H1 (cell line): ENCODE data around the gene ACSF3. TPM values are rescaled to one million over a fixed set of nuclear protein-coding genes. Genes with fewer than 3 reads are reported as not detected.

Experiments
- CTCF ChIA-PET: fragments of 300-600 bp; sonication (Branson Sonifier 250); formaldehyde crosslinking; loops from one replicate; lab custom pipeline; 2021; ENCODE audit not compliant: partially characterized antibody; lab: Charles Lee
- POLR2A ChIA-PET: fragments of 300-600 bp; sonication (Branson Sonifier 250); formaldehyde crosslinking; loops from one replicate; lab custom pipeline; 2021; ENCODE audit warnings: inconsistent platforms; ENCODE audit not compliant: partially characterized antibody; lab: Charles Lee
- DNase-seq, 2 experiments: peaks; one replicate each; pipeline versions ENCODE4 v3.0.0 to v3.0.0-alpha.2; 2010 to 2022; ENCODE audit warnings: low spot score in 2 of 2, low read depth in 1 of 2, mixed read lengths in 1 of 2
- FAIRE-seq: peaks from 2 replicates; lab custom pipeline; 2011; peaks lifted over from hg19 to GRCh38; lab: Jason Lieb, UNC
- H2AFZ ChIP-seq: 2 replicates; pipeline ENCODE4 v1.8.1; 2012; ENCODE audit warnings: low read length, inconsistent platforms
- H2AK5ac ChIP-seq: 2 replicates; pipeline ENCODE4 v1.6.1; 2013; ENCODE audit warnings: low read depth, low read length
- H2BK120ac ChIP-seq: replicated peaks from 2 replicates; pipeline ENCODE3; 2013; ENCODE audit warnings: low read depth, low read length, inconsistent platforms
- H2BK12ac ChIP-seq: 2 replicates; pipeline ENCODE4 v1.6.1; 2013; ENCODE audit warnings: low read depth, low read length
- H2BK15ac ChIP-seq: 2 replicates; pipeline ENCODE4 v1.6.1; 2013; ENCODE audit warnings: low read length
- H2BK20ac ChIP-seq: 2 replicates; pipeline ENCODE4 v1.6.1; 2013; ENCODE audit warnings: low read length
- H2BK5ac ChIP-seq: 2 replicates; pipeline ENCODE4 v1.6.1; 2013; ENCODE audit warnings: low read depth, low read length
- H3K14ac ChIP-seq: 2 replicates; pipeline ENCODE4 v1.6.1; 2013; ENCODE audit warnings: inconsistent platforms; ENCODE audit not compliant: insufficient read length
- H3K18ac ChIP-seq: 2 replicates; pipeline ENCODE4 v1.6.1; 2013; ENCODE audit warnings: low read length; ENCODE audit errors: extremely low read depth
- H3K23ac ChIP-seq: 2 replicates; pipeline ENCODE4 v1.6.1; 2013; ENCODE audit warnings: inconsistent platforms; ENCODE audit not compliant: insufficient read length
- H3K23me2 ChIP-seq: 2 replicates; pipeline ENCODE4 v1.6.1; 2013; ENCODE audit warnings: low read depth, low read length
- H3K27ac ChIP-seq: 2 replicates; pipeline ENCODE4 v1.6.1; 2011; ENCODE audit warnings: low read depth, low read length, inconsistent platforms
- H3K27me3 ChIP-seq, 4 experiments: replicated peaks in 1 of 4; 1 replicate in 1 of 4; 2 replicates in 3 of 4; pipeline versions ENCODE4 v1.6.1 to v1.8.1; 2011 to 2013; ENCODE audit warnings: low read length in 3 of 4, mild to moderate bottlenecking in 3 of 4, inconsistent platforms in 2 of 4, mixed read lengths in 2 of 4, moderate library complexity in 1 of 4; ENCODE audit not compliant: control insufficient read depth in 3 of 4, insufficient read depth in 3 of 4; ENCODE audit errors: extremely low read depth in 1 of 4
- H3K36me3 ChIP-seq, 4 experiments: 2 replicates each; pipeline versions ENCODE4 v1.6.1 to v1.8.1; 2011 to 2013; ENCODE audit warnings: mild to moderate bottlenecking in 4 of 4, low read length in 3 of 4, moderate library complexity in 2 of 4, control low read depth in 1 of 4, inconsistent platforms in 1 of 4; ENCODE audit not compliant: insufficient read depth in 4 of 4, control insufficient read depth in 2 of 4
- H3K4ac ChIP-seq: replicated peaks from 2 replicates; pipeline ENCODE3; 2013; ENCODE audit warnings: low read length, low read depth, mixed read lengths, inconsistent platforms; ENCODE audit not compliant: insufficient read length
- H3K4me1 ChIP-seq, 4 experiments: replicated peaks in 1 of 4; 1 replicate in 1 of 4; 2 replicates in 3 of 4; pipeline versions ENCODE4 v1.6.1 to v1.8.1; 2011 to 2013; ENCODE audit warnings: low read length in 3 of 4, inconsistent platforms in 2 of 4, mixed read lengths in 1 of 4; ENCODE audit not compliant: insufficient read depth in 4 of 4, control insufficient read depth in 3 of 4
- H3K4me2 ChIP-seq, 2 experiments: 2 replicates each; pipeline versions ENCODE4 v1.6.1 to v1.8.1; 2011 to 2013; ENCODE audit warnings: low read depth in 2 of 2, low read length in 2 of 2, control low read depth in 1 of 2, inconsistent platforms in 1 of 2, mild to moderate bottlenecking in 1 of 2; ENCODE audit not compliant: insufficient read depth in 1 of 2
- H3K4me3 ChIP-seq, 4 experiments: fragments of 200-600, 300-600 bp in 1 of 4; sonication (generic), shearing (Covaris generic), sonication (Bioruptor Twin) in 1 of 4; 2 replicates each; pipeline versions ENCODE4 v1.5.1 to v1.8.1; 2011 to 2016; ENCODE audit warnings: low read length in 4 of 4, low read depth in 3 of 4, control low read depth in 2 of 4, inconsistent platforms in 2 of 4, mild to moderate bottlenecking in 2 of 4, mixed read lengths in 1 of 4, moderate library complexity in 1 of 4; ENCODE audit not compliant: insufficient read depth in 2 of 4; ENCODE audit errors: extremely low read depth in 1 of 4
- H3K56ac ChIP-seq: replicated peaks from 2 replicates; pipeline ENCODE3; 2013; ENCODE audit warnings: low read depth, mild to moderate bottlenecking, mixed read lengths, low read length, inconsistent platforms; ENCODE audit not compliant: insufficient read length
- H3K79me1 ChIP-seq: 2 replicates; pipeline ENCODE4 v1.6.1; 2013; ENCODE audit warnings: low read depth, low read length, control low read depth
- H3K79me2 ChIP-seq, 2 experiments: 2 replicates each; pipeline versions ENCODE4 v1.6.1 to v1.8.1; 2012 to 2013; ENCODE audit warnings: low read length in 2 of 2, mild to moderate bottlenecking in 2 of 2, inconsistent platforms in 1 of 2; ENCODE audit not compliant: insufficient read depth in 2 of 2, control insufficient read depth in 1 of 2
- H3K9ac ChIP-seq, 4 experiments: replicated peaks in 1 of 4; 1 replicate in 1 of 4; 2 replicates in 3 of 4; pipeline versions ENCODE4 v1.6.1 to v1.8.1; 2011 to 2013; ENCODE audit warnings: low read depth in 3 of 4, low read length in 3 of 4, control low read depth in 2 of 4, mild to moderate bottlenecking in 2 of 4, moderate library complexity in 2 of 4, inconsistent platforms in 1 of 4; ENCODE audit errors: extremely low read depth in 1 of 4
- H3K9me3 ChIP-seq, 2 experiments: 2 replicates each; pipeline versions ENCODE4 v1.6.1 to v1.8.1; 2012 to 2013; ENCODE audit warnings: mild to moderate bottlenecking in 2 of 2, moderate library complexity in 2 of 2, control low read depth in 1 of 2, inconsistent platforms in 1 of 2, low read depth in 1 of 2, low read length in 1 of 2, mixed read lengths in 1 of 2; ENCODE audit not compliant: insufficient read depth in 2 of 2
- H4K20me1 ChIP-seq, 2 experiments: replicated peaks in 1 of 2; 2 replicates each; pipeline versions ENCODE3 to v1.8.1; 2011 to 2013; ENCODE audit warnings: inconsistent platforms in 2 of 2, low read length in 2 of 2, mild to moderate bottlenecking in 1 of 2; ENCODE audit not compliant: insufficient read depth in 2 of 2, control insufficient read depth in 1 of 2
- H4K5ac ChIP-seq: 2 replicates; pipeline ENCODE4 v1.6.1; 2013; ENCODE audit warnings: low read length, low read depth, mixed read lengths, inconsistent platforms; ENCODE audit not compliant: insufficient read length
- H4K8ac ChIP-seq: 2 replicates; pipeline ENCODE4 v1.8.0; 2013; ENCODE audit warnings: mild to moderate bottlenecking, moderate library complexity, low read length, inconsistent platforms; ENCODE audit not compliant: insufficient read depth; ENCODE audit errors: extremely low read depth
- H4K91ac ChIP-seq: replicated peaks from 2 replicates; pipeline ENCODE3; 2013; ENCODE audit warnings: low read length, mixed read lengths, inconsistent platforms; ENCODE audit not compliant: insufficient read length
- CTBP2 ChIP-seq: IDR thresholded peaks from 2 replicates; pipeline ENCODE4 v1.7.0; 2011; ENCODE audit warnings: borderline replicate concordance, mild to moderate bottlenecking, moderate library complexity, mixed read lengths, low read length; ENCODE audit not compliant: insufficient read depth, insufficient read length
- WGBS, 2 experiments: shearing (Covaris generic) in 1 of 2; methylation state at CpG; one replicate each; pipeline versions ENCODE4 v1.1.6 to v1.1.7; 2013 to 2015; ENCODE audit warnings: low lambda C conversion rate in 2 of 2, mixed read lengths in 2 of 2, inconsistent platforms in 1 of 2, low coverage in 1 of 2, missing lambda C conversion rate in 1 of 2; ENCODE audit not compliant: insufficient replicate concordance in 2 of 2, insufficient coverage in 1 of 2, insufficient read length in 1 of 2; ENCODE audit errors: extremely low coverage in 1 of 2, missing lambda C conversion rate in 1 of 2; 5-methylcytosine and 5-hydroxymethylcytosine counted together
- polyA plus RNA-seq, 7 experiments: library from polyadenylated mRNA; depleted of rRNA in 3 of 7; stranded (reverse) in 5 of 7; unstranded in 2 of 7; fragments of >200 nt in 5 of 7; fragments of 200-250 nt in 2 of 7; gene quantifications; 1 replicate in 5 of 7; 2 replicates in 1 of 7; 4 replicates in 1 of 7; pipeline versions ENCODE4 v1.2.1 to v1.2.3, GENCODE V29; 2011 to 2013; ENCODE audit warnings: missing spikeins in 2 of 7, mixed read lengths in 2 of 7
- total RNA-seq: library from RNA; stranded (reverse); fragmentation: NEBNext Ultra II Directional; extraction: Animal tissue kit (Norgen Biotek cat#: 25700); gene quantifications from 2 replicates; pipeline ENCODE4 v1.2.1, GENCODE V29; 2021

Gene ACSF3
- total and polyA plus RNA-seq, 2 of the 8 experiments (the other 6 are each of a cell fraction or from before 2014, with no cell fraction given) = 15.6 to 22.9 TPM

- no peak overlapping the region for H3K56ac ChIP-seq
- no peak overlapping the region for H2AFZ ChIP-seq
- no peaks in the 10 kb centered on the region for H3K79me2 ChIP-seq
- no peak for DNase-seq
- H3K14ac ChIP-seq = no peak overlapping the region
- no peak overlapping the region for H3K4ac ChIP-seq
- peak overlapping the region; percentile 72; the same call in 1 of the 2 replicates for H2BK20ac ChIP-seq
- H3K36me3 ChIP-seq = no peaks in the 10 kb centered on the region
- no peaks in the 10 kb centered on the region for H3K4me1 ChIP-seq
- no peak overlapping the region for H3K18ac ChIP-seq
- H3K79me1 ChIP-seq = no peaks in the 10 kb centered on the region
- H3K27me3 ChIP-seq = peaks cover 0 to 3% (median 0%) of the 10 kb centered on the region in 4 experiments; a peak in 2 of 7 replicates
- no peak overlapping the region for H3K27ac ChIP-seq
- no peak overlapping the region for H4K8ac ChIP-seq
- H4K20me1 ChIP-seq = no peaks in the 10 kb centered on the region
- no peak overlapping the region for H2AK5ac ChIP-seq
- no peak overlapping the region for H3K9ac ChIP-seq
- H2BK15ac ChIP-seq = no peak overlapping the region; the same call in 1 of the 2 replicates
- ChIA-PET POLR2A (interaction anchor here (0.6 to 0.8 kb wide), 2 partner anchors 125 to 159 kb away, joined by 3 read pairs; no protein-coding TSS in a partner anchor), CTCF (interaction anchor here (1.1 kb wide), 1 partner anchor 350 kb away, joined by 3 read pairs; the partner anchor contains the start of gene APRT)
- H4K5ac ChIP-seq = no peak overlapping the region
- H2BK5ac ChIP-seq = no peak overlapping the region; the same call in 1 of the 2 replicates
- no peaks in the 10 kb centered on the region; the same call in 1 of the 2 replicates for H3K23me2 ChIP-seq
- WGBS, 2 experiments = 87% methylated on average over 27 of the region's 29 CpGs; no CpG with 5 or more reads in 1 of the 2 experiments
- H3K9me3 ChIP-seq = peaks cover 15 to 31% of the 10 kb centered on the region in 2 experiments
- peak overlapping the region; percentile 60; the same call in 1 of the 2 replicates for H2BK12ac ChIP-seq
- no peak overlapping the region for H3K4me2 ChIP-seq
- no peak for FAIRE-seq
- no peak overlapping the region for H4K91ac ChIP-seq
- no peak overlapping the region for H2BK120ac ChIP-seq
- no peak overlapping the region for H3K4me3 ChIP-seq
- H3K23ac ChIP-seq = no peak overlapping the region
- no peak for TF ChIP-seq CTBP2
Measured at GRCh38 chr16:89160977-89161701, 67.5 kb downstream of the ACSF3 start.
